A673 (cell line): Measurements from ENCODE around the gene MT1F.

ENCODE experiments used
- EZH2 ChIP-seq: fragments of 200-600 bp; sonication (generic); IDR thresholded peaks from 2 replicates; pipeline ENCODE4 v1.6.1; 2017; ENCODE audit warnings: borderline replicate concordance, low read depth, mild to moderate bottlenecking, mixed read lengths, antibody characterized with exemption, low read length; ENCODE audit not compliant: poor library complexity, severe bottlenecking
- TF ChIP-seq, protein P1 (sequence below): fragments of 300-800, 200-600 bp; sonication (generic); conservative IDR thresholded peaks from 2 replicates; pipeline ENCODE4 v1.5.1; 2017; ENCODE audit warnings: low read depth, mild to moderate bottlenecking, antibody characterized with exemption, low read length, moderate library complexity, mixed read lengths

DNA sequence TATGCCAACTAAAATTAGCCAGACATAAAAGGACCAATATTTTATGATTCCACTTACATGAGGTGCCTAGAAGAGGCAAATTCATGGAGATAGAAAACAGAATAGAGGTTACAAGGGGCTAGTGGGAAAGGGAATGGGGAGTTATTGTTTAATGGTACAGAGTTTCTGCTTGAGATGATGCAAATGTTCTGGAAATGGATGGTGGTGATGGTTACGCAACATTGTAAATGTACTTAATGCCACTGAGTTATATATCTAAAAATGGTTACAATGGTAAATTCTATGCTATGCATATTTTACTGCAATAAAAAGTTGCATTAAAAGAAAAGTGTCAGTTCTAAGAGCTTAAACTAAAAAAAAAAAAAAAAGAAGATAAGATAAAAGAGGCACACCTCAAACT is 42.4 kb downstream of the MT1F start:
- TF ChIP-seq, protein P1, sequence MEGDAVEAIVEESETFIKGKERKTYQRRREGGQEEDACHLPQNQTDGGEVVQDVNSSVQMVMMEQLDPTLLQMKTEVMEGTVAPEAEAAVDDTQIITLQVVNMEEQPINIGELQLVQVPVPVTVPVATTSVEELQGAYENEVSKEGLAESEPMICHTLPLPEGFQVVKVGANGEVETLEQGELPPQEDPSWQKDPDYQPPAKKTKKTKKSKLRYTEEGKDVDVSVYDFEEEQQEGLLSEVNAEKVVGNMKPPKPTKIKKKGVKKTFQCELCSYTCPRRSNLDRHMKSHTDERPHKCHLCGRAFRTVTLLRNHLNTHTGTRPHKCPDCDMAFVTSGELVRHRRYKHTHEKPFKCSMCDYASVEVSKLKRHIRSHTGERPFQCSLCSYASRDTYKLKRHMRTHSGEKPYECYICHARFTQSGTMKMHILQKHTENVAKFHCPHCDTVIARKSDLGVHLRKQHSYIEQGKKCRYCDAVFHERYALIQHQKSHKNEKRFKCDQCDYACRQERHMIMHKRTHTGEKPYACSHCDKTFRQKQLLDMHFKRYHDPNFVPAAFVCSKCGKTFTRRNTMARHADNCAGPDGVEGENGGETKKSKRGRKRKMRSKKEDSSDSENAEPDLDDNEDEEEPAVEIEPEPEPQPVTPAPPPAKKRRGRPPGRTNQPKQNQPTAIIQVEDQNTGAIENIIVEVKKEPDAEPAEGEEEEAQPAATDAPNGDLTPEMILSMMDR = no peak
- no peak for TF ChIP-seq EZH2
